NCI-H1417 treated with DMSO at 0.1 percent for 48 hours (cell line): ENCODE data around the gene TDRKH.

Experiments used
- DNase-seq: peaks from one replicate; lab custom pipeline; 2025; lab: John Stamatoyannopoulos, UW

TDRKH gene, protein sequence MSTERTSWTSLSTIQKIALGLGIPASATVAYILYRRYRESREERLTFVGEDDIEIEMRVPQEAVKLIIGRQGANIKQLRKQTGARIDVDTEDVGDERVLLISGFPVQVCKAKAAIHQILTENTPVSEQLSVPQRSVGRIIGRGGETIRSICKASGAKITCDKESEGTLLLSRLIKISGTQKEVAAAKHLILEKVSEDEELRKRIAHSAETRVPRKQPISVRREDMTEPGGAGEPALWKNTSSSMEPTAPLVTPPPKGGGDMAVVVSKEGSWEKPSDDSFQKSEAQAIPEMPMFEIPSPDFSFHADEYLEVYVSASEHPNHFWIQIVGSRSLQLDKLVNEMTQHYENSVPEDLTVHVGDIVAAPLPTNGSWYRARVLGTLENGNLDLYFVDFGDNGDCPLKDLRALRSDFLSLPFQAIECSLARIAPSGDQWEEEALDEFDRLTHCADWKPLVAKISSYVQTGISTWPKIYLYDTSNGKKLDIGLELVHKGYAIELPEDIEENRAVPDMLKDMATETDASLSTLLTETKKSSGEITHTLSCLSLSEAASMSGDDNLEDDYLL

DNA sequence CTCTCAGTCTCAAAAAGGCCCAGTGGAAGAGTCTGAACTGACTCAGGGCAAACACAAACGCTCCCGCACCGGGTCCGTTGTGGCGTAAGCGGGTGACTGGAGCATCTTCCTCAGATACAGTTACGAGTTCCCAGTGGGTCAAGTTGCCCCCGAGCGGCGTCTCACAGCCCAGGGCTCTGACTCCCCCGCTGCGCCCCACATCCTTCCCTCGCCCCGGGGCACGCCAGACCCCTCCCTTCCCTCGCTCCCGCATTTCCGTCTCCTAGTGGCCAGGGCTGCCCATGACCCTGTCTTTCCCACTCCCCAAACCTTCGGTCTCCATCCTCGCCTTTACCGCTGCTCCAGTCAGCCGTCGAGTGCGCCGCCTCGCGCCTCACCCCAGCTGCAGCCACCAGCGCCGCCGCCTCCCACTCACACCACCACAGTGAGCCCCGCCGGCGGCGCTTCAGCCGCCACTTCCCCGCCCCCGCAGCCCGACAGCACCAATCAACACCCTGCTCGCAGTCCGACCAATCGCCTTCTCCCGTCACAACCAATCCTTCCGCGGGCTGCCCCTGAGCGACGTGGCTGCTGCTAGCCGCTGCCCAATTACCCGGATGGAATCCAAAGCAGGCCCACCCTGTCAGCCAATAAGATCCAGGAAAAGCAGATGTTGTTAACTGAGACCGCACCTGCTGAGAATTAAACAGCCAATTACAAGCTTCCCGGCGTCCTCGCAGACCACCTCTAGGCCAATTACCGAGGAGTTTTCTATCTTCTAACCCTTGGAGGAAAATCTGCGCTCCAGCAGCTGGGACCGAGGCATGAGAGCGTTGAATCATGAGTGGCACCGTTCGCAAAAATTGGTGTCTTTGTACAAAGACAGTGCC lies at the start of gene TDRKH:
TDRKH (minus strand) TSS at position 430 of the 869 bp plus-strand sequence. CDS start 7,478 bp downstream, outside the sequence.
- peak; percentile 98 for DNase-seq

DNA sequence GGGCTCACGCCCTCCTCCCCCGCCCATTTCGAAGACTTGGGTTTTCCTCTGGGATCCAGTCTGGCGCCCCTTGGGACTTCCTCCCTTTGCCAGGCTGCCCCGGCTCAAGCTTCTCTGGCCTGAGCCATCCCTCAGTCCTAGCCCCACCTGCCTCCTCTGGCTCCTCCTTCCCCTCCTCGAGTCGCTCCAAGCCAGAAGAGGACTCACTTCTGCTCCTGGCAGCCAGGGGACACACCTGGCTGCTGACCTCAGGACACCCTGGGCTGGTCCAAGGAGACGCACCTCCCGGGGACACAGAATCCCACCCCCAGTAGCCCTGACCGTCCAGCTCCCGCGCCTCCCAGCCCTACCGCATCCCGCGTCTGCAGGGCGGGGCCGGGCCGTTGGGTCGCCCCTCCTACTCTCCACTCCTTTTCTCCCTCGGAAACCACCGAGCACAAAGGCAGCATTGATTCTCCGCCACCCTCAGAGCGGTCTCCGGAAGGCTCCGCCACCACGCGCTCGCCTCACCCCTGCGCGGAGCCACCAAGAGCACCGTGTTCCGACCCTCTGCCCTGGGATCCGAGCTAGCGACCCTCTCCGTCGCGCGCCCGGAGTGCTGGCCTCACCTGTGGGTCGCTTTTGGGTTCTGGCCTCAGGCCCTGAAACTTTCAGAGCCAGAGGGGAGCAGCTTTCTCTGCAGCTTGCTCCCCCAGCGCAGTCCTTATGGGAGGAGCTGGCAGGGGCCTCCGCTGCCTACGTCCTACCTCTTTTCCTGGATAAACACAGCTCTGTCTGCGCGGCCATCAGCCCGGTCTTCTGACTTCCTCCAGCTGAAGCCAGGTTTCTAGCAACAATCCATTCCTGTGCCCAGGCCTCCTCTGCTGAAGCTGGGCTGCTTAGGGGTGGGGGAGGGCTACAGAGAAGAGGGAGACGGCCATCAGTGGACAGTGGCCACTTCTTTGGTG lies 49.4 kb upstream of the TDRKH start, which contains the start of gene C2CD4D:
C2CD4D (minus strand) TSS at position 364 of the 947 bp plus-strand sequence. CDS start 831 bp downstream, outside the sequence.
- peak; percentile 20 for DNase-seq

DNA sequence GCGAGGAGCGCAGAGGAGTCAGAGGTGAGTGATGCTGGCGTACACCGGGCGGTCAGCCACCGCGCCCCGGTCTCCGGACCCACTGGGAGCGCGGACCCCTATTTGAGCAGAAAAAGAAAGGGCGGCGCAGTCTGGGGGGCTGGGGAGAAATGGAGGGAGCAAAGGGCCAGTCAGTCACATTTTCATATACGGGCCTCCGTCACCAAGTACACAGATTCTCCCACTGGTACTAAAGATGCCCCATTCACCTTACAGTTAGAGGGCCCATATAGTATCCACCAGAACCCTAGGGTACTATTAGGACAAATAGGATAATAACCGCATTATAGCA lies 48.7 kb upstream of the TDRKH start:
- no peak for DNase-seq

DNA sequence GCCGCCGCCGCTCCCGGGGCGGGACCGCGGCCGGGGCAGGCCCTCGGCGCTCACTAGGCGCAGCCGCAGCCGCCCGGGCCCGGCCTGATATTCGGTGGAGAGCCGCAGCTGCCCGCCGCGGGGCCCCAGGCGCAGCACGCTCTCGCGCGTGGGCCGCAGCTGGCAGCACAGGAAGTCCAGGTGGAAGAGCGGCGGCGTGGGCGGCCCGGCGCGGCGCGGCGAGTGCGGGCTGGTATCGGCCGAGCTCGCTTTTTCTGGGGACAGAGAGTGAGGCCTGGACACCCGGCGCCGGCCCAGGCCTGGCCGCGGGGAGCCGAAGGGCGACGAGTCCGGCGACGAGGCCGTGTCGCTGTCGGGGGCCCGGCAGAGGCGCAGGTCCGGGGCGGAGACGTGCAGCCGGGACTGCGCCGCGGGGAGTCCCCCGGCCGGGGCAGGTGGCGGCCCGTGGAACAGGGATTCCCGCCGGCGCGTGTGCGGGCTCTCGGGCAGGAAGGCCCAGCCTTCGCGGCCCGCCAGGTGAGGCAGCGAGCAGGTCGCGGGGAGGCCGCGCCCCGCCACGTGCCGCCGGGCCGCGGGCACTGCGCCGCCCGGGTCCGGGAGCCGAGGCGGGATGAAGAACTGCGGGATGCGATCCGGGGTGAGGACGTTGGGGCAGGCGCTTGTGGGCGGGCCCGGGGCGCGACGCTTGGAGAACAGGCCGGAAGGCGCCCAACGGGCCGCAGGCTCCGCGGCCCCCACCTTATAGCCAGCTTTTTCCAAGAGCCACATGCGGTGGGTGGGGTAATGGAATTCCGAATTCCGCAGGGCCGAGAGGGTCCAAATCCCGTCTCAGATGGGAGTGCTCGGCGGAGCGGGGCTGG lies 48.2 kb upstream of the TDRKH start:
- no peak for DNase-seq

DNA sequence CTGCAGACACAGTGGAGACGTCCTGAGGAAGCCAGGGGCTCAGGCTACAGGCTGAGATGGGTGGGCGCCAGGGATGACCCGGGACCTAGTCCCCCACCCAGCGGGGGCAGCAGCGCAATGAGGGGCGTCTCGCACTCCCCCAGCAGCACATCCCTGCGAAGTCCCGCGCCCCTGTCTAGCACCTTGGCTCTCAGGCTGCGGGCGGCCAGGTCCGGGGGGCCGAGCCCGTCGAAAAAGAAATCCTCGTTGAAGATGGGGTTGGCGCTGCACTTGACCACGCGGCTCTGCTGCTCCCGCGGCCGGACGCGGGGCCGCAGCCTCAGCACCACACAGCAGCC lies 47.6 kb upstream of the TDRKH start:
- no peak for DNase-seq

DNA sequence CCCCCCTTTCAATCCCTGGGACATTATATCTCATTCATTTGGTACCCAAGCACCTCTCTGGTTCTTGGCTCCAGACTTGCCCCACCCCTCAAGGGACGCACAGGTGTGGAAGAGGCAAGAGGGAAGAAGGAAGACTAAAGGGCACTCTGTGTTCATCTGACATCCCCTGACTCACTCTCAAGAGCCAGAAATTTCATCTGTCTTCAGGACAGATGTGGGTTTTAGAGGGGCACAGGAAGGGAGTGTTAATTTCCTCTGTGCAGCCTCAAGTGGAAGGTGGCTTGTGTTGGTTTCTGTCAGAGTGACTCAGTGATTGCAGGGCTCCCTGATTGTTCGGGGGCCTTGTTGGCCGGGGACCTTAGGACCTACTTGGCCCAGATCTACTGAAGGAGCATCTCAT lies 46.9 kb upstream of the TDRKH start:
- no peak for DNase-seq

DNA sequence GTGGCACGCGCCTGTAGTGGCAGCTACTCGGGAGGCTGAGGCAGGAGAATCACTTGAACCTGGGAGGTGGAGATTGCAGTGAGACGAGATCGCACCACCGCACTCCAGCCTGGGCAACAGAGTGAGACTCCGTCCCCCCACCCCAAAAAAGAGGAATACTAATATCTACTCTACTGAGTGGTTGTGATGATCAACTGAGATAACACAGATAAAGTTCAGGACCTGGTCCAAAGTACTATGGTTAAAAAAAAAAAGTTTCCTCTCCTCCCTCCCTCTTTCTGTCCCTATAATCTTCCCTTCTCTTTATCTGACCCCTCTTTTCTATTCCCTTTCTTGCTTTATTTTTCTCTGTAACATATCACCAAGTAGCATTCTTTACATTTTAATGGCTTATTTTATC lies 45.3 kb upstream of the TDRKH start:
- DNase-seq = no peak

DNA sequence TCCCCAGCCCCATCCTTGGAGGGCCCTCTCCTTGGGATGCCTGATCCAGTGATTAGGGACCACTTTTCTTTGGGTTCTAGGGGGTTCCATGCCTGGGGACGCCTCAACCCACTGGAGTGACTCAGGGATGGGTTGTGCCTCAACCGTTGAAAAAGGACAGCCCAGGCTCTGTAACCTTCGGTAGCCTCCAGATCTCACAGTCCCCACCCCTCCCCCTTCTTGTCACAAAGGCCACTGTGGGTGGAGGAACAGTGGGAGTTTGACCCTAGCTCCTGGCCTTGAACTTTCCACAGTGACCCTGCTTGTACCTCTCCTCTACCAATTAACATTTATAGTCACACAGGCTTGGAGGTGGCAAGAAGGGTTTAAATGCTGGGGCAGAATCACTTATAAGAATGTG lies 43.9 kb upstream of the TDRKH start:
- no peak for DNase-seq

DNA sequence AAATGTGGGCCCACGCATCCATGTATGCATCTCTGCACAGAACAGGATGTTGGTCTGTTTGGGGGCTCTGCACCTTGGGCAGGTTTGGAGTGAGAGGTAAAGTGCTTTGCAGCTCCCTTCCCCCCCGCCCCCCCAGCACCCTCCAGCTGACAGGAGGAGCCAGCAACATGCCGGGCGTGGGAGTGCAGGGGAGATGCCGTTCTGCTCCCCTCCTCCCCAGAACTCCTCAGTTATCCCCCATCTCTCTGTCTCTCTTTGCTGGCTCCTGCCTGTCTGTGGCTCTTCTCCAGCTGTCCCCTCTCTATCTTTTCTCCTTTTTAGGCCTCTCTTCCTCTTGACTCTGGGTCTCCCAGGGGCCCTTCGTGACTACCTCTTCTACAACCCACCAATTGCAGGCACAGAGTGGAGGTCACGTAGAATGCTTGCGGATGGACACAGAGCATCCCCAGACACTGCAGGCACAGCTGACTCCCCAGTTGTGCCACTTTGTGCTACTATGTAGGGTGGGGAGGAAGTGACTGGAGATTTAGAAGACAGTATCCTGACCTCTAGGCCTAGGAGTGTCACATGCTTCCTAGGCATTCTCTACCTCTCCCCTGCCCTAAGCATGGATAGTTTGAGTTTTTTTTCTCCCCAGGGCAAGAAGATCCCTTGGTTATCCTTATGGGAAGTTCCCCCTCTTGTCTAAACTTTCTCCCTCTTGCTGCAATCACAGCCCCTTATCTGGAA lies 43.0 kb upstream of the TDRKH start:
- DNase-seq = no peak

DNA sequence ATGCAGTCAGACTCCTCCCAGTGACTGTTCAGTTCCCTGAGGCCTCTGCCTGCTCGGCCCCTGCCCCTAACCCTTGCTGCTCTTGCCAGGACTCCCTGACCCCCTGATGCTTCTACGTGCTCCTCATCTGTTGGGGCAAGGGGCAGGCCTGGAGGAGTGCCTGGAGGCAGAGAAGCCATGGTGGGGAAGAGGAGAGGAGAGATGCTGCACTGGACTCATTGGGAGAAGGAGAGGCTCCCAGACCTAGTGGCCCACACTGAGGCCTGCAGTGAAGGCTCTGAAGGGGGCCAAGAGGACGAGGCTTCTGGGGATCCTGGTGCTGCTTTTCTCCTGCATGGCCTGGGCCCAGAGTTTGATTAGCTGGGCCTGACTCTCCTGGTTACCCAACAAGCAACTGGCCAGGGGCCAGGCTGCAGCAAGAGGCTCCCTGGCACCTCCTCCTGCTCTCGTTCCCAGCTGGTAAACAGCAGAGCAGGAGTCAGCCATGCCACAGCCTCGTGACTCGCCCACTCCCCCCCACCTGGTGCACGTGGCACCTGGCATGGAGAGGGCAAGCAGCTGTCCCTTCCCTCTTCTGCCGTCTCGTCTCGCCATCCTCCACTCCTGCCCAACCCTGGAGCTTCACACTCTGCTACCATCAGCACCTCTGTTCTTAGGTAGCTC lies 42.1 kb upstream of the TDRKH start:
- DNase-seq = no peak

DNA sequence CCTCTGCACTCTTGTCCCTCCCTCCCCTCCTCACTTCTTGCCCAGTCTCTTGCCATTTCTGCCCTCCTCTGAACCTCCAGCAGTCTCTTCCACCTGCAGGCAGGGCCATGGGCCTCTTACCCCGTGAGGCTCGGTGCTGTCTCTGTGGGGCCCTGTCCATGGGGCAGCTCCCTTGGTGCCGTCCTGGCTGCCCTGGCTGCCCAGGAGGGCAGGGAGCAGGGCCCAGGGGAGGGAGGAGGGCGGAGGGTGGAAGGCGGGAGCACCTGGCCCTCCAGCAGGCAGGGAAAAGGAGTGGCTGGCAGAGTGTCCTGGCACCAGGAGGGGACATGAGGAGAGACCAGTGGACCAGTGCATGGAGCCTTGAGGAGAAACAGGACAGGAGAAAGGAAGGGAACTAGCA lies 41.3 kb upstream of the TDRKH start, which contains the start of gene RORC:
RORC (minus strand) TSS at position 198 of the 400 bp plus-strand sequence; CDS start at position 160, 38 bp downstream.
- DNase-seq = no peak

DNA sequence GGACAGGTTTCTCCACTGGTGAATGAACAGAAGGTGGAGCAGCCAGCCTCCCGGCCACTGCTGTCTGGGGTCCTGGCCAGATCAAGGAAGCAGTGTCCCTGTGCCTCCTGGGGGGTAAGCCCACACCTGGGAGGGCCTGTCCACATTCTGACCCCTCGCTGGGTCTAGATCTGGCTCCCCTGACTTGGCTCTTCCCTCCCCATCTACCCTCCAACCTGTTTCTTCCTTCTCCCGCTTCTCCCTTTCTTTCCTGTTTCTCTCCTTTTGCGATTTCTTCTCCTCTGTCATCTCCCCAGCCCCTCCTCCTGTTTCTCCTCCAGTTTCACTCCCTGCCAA lies 40.9 kb upstream of the TDRKH start:
- DNase-seq = no peak

DNA sequence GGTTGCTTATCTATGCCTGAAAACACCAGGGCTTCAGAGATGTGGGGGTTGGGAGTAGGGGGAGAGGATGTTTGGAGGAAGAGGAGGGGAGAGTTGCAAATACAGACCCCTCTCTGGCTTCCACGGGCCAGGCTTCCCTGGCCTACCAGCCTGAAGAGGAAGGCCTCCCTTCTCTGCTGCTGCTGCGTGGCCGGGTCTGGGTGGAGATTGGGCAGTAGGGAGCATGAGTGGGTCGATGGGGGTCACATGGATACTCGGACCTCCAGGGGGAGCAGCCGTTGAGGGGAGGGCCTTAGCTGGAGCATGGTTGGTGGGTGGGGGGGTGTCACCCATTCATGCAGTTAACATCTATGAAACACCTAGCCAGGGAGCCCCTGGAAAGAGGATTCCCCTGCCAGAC lies 39.8 kb upstream of the TDRKH start:
- DNase-seq = no peak

DNA sequence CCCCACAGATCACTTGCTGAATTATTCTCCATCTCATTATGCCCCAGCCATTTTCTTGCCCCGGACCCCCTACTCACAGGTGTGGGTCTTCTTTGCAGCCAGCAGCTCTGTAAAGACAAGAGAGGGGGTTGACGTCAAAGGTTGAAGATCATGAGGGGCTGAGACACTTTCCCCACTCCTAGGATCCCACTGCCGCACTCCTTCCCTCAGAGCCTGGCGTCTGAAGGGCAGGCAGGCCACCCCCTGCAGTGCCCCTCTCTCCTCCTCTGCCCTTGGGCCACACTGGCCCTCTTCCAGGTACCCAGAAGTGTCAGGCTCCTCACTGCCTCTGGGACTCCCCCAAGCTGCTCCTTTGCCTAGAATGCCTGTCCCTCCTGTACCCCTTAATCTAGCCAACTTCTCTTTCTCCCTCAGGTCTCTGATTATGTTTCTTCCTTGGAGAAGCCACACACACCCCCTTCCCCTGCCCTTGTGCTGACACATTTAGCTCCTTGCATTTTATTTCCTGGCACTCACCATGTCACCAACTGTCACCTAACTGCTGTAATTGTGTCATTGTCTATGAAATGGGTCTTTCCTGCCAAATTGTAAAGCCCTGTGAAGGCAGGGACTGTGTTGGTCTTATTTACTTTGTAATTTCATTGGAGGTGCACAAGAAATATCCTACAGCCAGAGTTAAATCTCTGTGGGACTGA lies 39.2 kb upstream of the TDRKH start:
- no peak for DNase-seq

DNA sequence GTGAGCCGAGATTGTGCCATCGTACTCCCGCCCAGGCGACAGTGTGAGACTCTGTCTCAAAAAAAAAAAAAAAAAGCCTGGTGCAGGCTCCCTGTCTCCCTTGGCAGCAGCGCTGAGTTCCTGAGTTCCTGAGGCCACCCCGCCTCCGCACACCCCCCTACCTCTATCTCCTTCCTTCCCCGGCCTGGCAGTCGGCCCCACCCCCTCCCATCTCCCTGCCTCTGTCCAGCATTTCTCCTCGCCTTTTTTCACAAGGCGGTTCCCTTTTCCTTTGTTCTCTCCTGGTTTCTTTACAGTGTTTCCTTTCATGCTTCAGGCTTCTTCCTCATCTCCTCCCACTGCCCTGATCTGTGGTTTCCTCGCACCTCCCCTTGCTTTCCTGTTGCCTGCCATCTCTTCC lies 38.6 kb upstream of the TDRKH start:
- no peak for DNase-seq

DNA sequence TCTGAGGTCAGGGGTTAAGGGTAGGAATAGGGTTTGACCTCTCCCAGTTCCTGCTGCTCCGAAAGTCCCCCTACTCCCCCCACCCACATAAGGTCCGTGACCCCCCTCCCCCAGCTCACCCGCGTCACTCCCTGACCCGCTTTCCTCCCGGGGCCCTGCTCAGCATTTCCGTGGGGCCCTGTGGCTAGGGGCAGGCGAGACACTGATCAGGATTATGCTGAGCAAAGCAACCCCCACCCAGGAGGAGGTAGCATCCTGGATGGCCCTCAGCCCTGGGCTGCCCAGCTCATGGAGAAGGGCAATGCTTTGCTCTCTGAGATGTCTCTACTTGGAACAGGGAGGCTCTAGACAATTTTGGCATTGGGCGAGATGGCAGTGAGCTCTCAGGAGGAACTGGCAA lies 37.6 kb upstream of the TDRKH start:
- no peak for DNase-seq

DNA sequence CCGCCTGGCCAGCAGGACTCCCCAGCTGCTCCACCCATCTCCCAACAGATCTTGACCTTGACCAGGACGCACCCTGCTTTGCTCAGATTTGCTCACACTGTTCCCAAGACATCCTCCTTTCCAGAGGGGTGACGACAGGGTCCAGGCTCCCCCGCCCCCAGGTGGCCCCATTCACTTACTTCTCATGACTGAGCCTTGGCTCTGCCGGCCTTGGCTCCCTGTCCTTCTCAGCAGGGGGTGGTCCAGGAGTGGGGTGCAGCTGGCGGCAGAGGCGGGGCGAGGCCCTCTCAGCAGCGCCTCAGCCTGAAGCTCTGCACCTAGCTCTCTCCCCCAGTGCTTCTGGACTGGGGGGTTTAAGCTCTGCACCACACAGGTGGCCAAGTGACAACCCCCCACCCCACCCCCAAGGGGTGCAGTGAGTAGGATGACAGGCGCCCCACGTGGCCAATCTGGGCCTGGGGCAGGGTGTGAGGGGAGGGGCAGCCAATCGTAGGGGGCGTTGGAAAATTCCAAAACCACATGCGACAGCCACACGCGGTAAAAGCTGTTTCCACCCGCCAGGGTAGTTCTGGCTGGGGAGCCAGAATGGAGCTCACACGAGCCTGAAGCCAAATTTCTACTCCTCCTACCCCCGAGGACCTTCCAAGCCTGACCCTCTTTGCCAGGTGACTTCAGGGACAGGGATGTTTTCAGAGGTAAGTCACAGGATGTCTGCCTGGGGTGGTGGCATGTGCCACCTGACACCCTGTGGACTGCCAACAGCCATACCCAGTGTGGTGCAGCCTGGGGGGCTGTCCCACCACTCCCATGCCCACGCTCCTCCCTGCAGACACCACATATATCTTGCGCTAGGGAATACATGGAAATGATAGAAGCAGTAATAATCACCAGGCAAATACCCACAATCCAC lies 35.7 kb upstream of the TDRKH start:
- DNase-seq = no peak

DNA sequence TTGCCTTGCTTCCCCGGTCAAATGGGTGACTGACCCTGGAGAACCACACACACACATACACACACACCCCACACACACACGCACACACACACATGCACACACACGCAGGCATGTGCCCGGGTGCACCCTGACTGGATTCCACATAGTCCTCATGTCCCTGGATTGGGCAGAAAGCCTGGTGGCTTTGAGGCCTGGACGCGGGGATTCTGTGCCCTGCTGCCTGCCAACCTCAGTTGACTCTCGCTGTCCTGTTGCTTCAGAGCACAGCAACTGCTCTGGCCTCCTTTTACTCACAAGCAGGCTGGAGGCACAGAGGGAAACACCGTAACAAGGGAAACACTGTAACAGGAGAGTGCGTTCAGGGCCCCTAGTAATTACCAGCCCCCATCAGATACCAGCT lies 34.9 kb upstream of the TDRKH start:
- DNase-seq = no peak
